ENCODE data around the gene LACTBL1.
"Not testable (repeated sequence)": the region's sequence is repeated elsewhere in the genome, so short reads cannot be mapped to it uniquely, and the experiment has no call there.

LACTBL1 gene

GRCh38 chr1:23018661-23019093, 46.0 kb upstream of the LACTBL1 start:
- Histone ChIP-seq H3K4me3 (ENCODE audit: low read depth, low read length) (peak overlapping the region; percentile 99), H3K9me3 (ENCODE audit: severe bottlenecking) (peaks cover 14% of the 10 kb centered on the region), H3K36me3 (peaks cover 28% of the 10 kb centered on the region), H3K27me3 (ENCODE audit: insufficient read depth, low read depth, severe bottlenecking) (no peaks in the 10 kb centered on the region), H3K27ac (peak overlapping the region; percentile 93)
- no peak for DNase-seq
- no peak for TF ChIP-seq CTCF (IDR thresholded peaks at IDR 0.05; ENCODE audit: low read depth, low read length)

GRCh38 chr1:23013657-23014056, 41.0 kb upstream of the LACTBL1 start:
- no peaks in the 10 kb centered on the region for H3K9me3 ChIP-seq (ENCODE audit: severe bottlenecking)
- peak; percentile 81 for DNase-seq
- no peaks in the 10 kb centered on the region for H3K27me3 ChIP-seq (ENCODE audit: insufficient read depth, low read depth, severe bottlenecking)
- no peaks in the 10 kb centered on the region for H3K36me3 ChIP-seq
- 0 out of 2 replicates have a peak overlapping the region, but pooled peaks have one; percentile 14 for H3K27ac ChIP-seq
- H3K4me3 ChIP-seq (ENCODE audit: low read depth, low read length) = no peak overlapping the region
- TF ChIP-seq CTCF (IDR thresholded peaks at IDR 0.05; ENCODE audit: low read depth, low read length) = no peak

GRCh38 chr1:23010025-23010424, 37.4 kb upstream of the LACTBL1 start:
- not testable (repeated sequence) for H3K36me3 ChIP-seq; H3K27me3 ChIP-seq (ENCODE audit: insufficient read depth, low read depth, severe bottlenecking); H3K9me3 ChIP-seq (ENCODE audit: severe bottlenecking); H3K4me3 ChIP-seq (ENCODE audit: low read depth, low read length); H3K27ac ChIP-seq
- peak; percentile 73 for DNase-seq

- Histone ChIP-seq H3K4me3 (ENCODE audit: low read depth, low read length) (no peak overlapping the region), H3K9me3 (ENCODE audit: severe bottlenecking) (no peaks in the 10 kb centered on the region), H3K36me3 (no peaks in the 10 kb centered on the region), H3K27ac (no peak overlapping the region), H3K27me3 (ENCODE audit: insufficient read depth, low read depth, severe bottlenecking) (no peaks in the 10 kb centered on the region)
- no peak for TF ChIP-seq CTCF (IDR thresholded peaks at IDR 0.05; ENCODE audit: low read depth, low read length)
- DNase-seq = no peak
These were observed 36.2 kb upstream of the LACTBL1 start for GRCh38 chr1:23008901-23009300.

GRCh38 chr1:23007106-23007505, 34.4 kb upstream of the LACTBL1 start:
- H3K27ac ChIP-seq = no peak overlapping the region
- H3K36me3 ChIP-seq = no peaks in the 10 kb centered on the region
- TF ChIP-seq CTCF (IDR thresholded peaks at IDR 0.05; ENCODE audit: low read depth, low read length) = no peak
- H3K27me3 ChIP-seq (ENCODE audit: insufficient read depth, low read depth, severe bottlenecking) = no peaks in the 10 kb centered on the region
- H3K4me3 ChIP-seq (ENCODE audit: low read depth, low read length) = no peak overlapping the region
- no peaks in the 10 kb centered on the region for H3K9me3 ChIP-seq (ENCODE audit: severe bottlenecking)
- DNase-seq = no peak

GRCh38 chr1:23004769-23005168, 32.1 kb upstream of the LACTBL1 start:
- H3K9me3 ChIP-seq (ENCODE audit: severe bottlenecking); H3K27me3 ChIP-seq (ENCODE audit: insufficient read depth, low read depth, severe bottlenecking); H3K27ac ChIP-seq; H3K4me3 ChIP-seq (ENCODE audit: low read depth, low read length); H3K36me3 ChIP-seq; DNase-seq: not testable (repeated sequence)

- no peak for TF ChIP-seq CTCF (IDR thresholded peaks at IDR 0.05; ENCODE audit: low read depth, low read length)
- no peak for DNase-seq
- Histone ChIP-seq H3K36me3 (no peaks in the 10 kb centered on the region), H3K27ac (no peak overlapping the region), H3K4me3 (ENCODE audit: low read depth, low read length) (no peak overlapping the region), H3K27me3 (ENCODE audit: insufficient read depth, low read depth, severe bottlenecking) (no peaks in the 10 kb centered on the region), H3K9me3 (ENCODE audit: severe bottlenecking) (no peaks in the 10 kb centered on the region)
These were observed 31.4 kb upstream of the LACTBL1 start for GRCh38 chr1:23004112-23004511.

GRCh38 chr1:23002218-23002617, 29.6 kb upstream of the LACTBL1 start:
- DNase-seq = not testable (repeated sequence)

GRCh38 chr1:23000133-23000532, 27.5 kb upstream of the LACTBL1 start:
- not testable (repeated sequence) for H3K9me3 ChIP-seq (ENCODE audit: severe bottlenecking); H3K36me3 ChIP-seq; H3K27me3 ChIP-seq (ENCODE audit: insufficient read depth, low read depth, severe bottlenecking); DNase-seq; H3K27ac ChIP-seq; H3K4me3 ChIP-seq (ENCODE audit: low read depth, low read length)

More at GRCh38 chr1:23002218-23002617, 29.6 kb upstream of the LACTBL1 start:
- not testable (repeated sequence) for H3K36me3 ChIP-seq; H3K27me3 ChIP-seq (ENCODE audit: insufficient read depth, low read depth, severe bottlenecking); H3K4me3 ChIP-seq (ENCODE audit: low read depth, low read length); H3K9me3 ChIP-seq (ENCODE audit: severe bottlenecking); H3K27ac ChIP-seq

GRCh38 chr1:22997528-22997927, 24.9 kb upstream of the LACTBL1 start:
- H3K9me3 ChIP-seq (ENCODE audit: severe bottlenecking) = peaks cover 11% of the 10 kb centered on the region
- not testable (repeated sequence) for H3K36me3 ChIP-seq; H3K4me3 ChIP-seq (ENCODE audit: low read depth, low read length)

More at GRCh38 chr1:22997528-22997927, 24.9 kb upstream of the LACTBL1 start:
- not testable (repeated sequence) for H3K27ac ChIP-seq; H3K27me3 ChIP-seq (ENCODE audit: insufficient read depth, low read depth, severe bottlenecking); DNase-seq
